ENCODE data around the gene SLCO2B1.

Gene SLCO2B1

GRCh38 chr11:75188671-75189070 lies 37.8 kb downstream of the SLCO2B1 start:
- Mint-ChIP-seq H3K4me1 (ENCODE audit: low read depth) (no peaks in the 10 kb centered on the region), H3K27ac (no peak overlapping the region), H3K36me3 (ENCODE audit: low read depth) (no peaks in the 10 kb centered on the region), H3K27me3 (peaks cover 2% of the 10 kb centered on the region), H3K9me3 (no peaks in the 10 kb centered on the region), H3K4me3 (no peak overlapping the region)
- no peak for DNase-seq

- no peak for DNase-seq
- Mint-ChIP-seq H3K4me3 (no peak overlapping the region), H3K9me3 (no peaks in the 10 kb centered on the region), H3K27ac (no peak overlapping the region), H3K36me3 (ENCODE audit: low read depth) (no peaks in the 10 kb centered on the region), H3K27me3 (peaks cover under 1% of the 10 kb centered on the region), H3K4me1 (ENCODE audit: low read depth) (no peaks in the 10 kb centered on the region)
These were observed 38.2 kb downstream of the SLCO2B1 start for GRCh38 chr11:75189108-75189507.

- H3K9me3 Mint-ChIP-seq: no peaks in the 10 kb centered on the region
- H3K4me1 Mint-ChIP-seq (ENCODE audit: low read depth): no peaks in the 10 kb centered on the region
- no peaks in the 10 kb centered on the region for H3K27me3 Mint-ChIP-seq
- no peak for DNase-seq
- H3K4me3 Mint-ChIP-seq: no peak overlapping the region
- no peak overlapping the region for H3K27ac Mint-ChIP-seq
- no peaks in the 10 kb centered on the region for H3K36me3 Mint-ChIP-seq (ENCODE audit: low read depth)
These were observed 39.0 kb downstream of the SLCO2B1 start for GRCh38 chr11:75189911-75190310.

GRCh38 chr11:75190652-75191329 lies 39.9 kb downstream of the SLCO2B1 start:
- DNase-seq: no peak
- Mint-ChIP-seq H3K27ac (no peak overlapping the region), H3K36me3 (ENCODE audit: low read depth) (no peaks in the 10 kb centered on the region), H3K4me3 (no peak overlapping the region), H3K27me3 (no peaks in the 10 kb centered on the region), H3K9me3 (no peaks in the 10 kb centered on the region), H3K4me1 (ENCODE audit: low read depth) (no peaks in the 10 kb centered on the region)

GRCh38 chr11:75191330-75191717 lies 40.4 kb downstream of the SLCO2B1 start:
- no peaks in the 10 kb centered on the region for H3K9me3 Mint-ChIP-seq
- no peak overlapping the region for H3K27ac Mint-ChIP-seq
- no peaks in the 10 kb centered on the region for H3K27me3 Mint-ChIP-seq
- H3K4me1 Mint-ChIP-seq (ENCODE audit: low read depth): no peaks in the 10 kb centered on the region
- H3K36me3 Mint-ChIP-seq (ENCODE audit: low read depth): no peaks in the 10 kb centered on the region
- no peak for DNase-seq
- H3K4me3 Mint-ChIP-seq: no peak overlapping the region

GRCh38 chr11:75193271-75193670 lies 42.4 kb downstream of the SLCO2B1 start:
- Mint-ChIP-seq H3K27me3 (no peaks in the 10 kb centered on the region), H3K36me3 (ENCODE audit: low read depth) (no peaks in the 10 kb centered on the region), H3K27ac (no peak overlapping the region), H3K4me1 (ENCODE audit: low read depth) (no peaks in the 10 kb centered on the region), H3K4me3 (no peak overlapping the region), H3K9me3 (no peaks in the 10 kb centered on the region)
- no peak for DNase-seq

- Mint-ChIP-seq H3K9me3 (no peaks in the 10 kb centered on the region), H3K36me3 (ENCODE audit: low read depth) (no peaks in the 10 kb centered on the region)
- DNase-seq: no peak
These were observed 42.8 kb downstream of the SLCO2B1 start for GRCh38 chr11:75193711-75194110.

GRCh38 chr11:75194147-75194546 lies 43.2 kb downstream of the SLCO2B1 start:
- no peak overlapping the region for H3K27ac Mint-ChIP-seq
- no peaks in the 10 kb centered on the region for H3K36me3 Mint-ChIP-seq (ENCODE audit: low read depth)
- no peak for DNase-seq

More at GRCh38 chr11:75193711-75194110, 42.8 kb downstream of the SLCO2B1 start:
- Mint-ChIP-seq H3K4me1 (ENCODE audit: low read depth) (no peaks in the 10 kb centered on the region), H3K4me3 (no peak overlapping the region), H3K27me3 (no peaks in the 10 kb centered on the region), H3K27ac (no peak overlapping the region)

GRCh38 chr11:75195167-75195962 lies 44.5 kb downstream of the SLCO2B1 start:
- no peaks in the 10 kb centered on the region for H3K27me3 Mint-ChIP-seq
- H3K36me3 Mint-ChIP-seq (ENCODE audit: low read depth): no peaks in the 10 kb centered on the region
- no peak overlapping the region for H3K4me3 Mint-ChIP-seq
- H3K9me3 Mint-ChIP-seq: no peaks in the 10 kb centered on the region
- DNase-seq: no peak
- no peaks in the 10 kb centered on the region for H3K4me1 Mint-ChIP-seq (ENCODE audit: low read depth)
- H3K27ac Mint-ChIP-seq: no peak overlapping the region

More at GRCh38 chr11:75194147-75194546, 43.2 kb downstream of the SLCO2B1 start:
- Mint-ChIP-seq H3K4me1 (ENCODE audit: low read depth) (no peaks in the 10 kb centered on the region), H3K4me3 (no peak overlapping the region), H3K27me3 (no peaks in the 10 kb centered on the region), H3K9me3 (no peaks in the 10 kb centered on the region)

GRCh38 chr11:75196426-75196825 lies 45.5 kb downstream of the SLCO2B1 start:
- no peak for DNase-seq
- no peaks in the 10 kb centered on the region for H3K36me3 Mint-ChIP-seq (ENCODE audit: low read depth)
- H3K27ac Mint-ChIP-seq: no peak overlapping the region
- H3K4me3 Mint-ChIP-seq: no peak overlapping the region
- H3K9me3 Mint-ChIP-seq: no peaks in the 10 kb centered on the region
- no peaks in the 10 kb centered on the region for H3K4me1 Mint-ChIP-seq (ENCODE audit: low read depth)
- H3K27me3 Mint-ChIP-seq: no peaks in the 10 kb centered on the region

- Mint-ChIP-seq H3K27me3 (no peaks in the 10 kb centered on the region), H3K36me3 (ENCODE audit: low read depth) (no peaks in the 10 kb centered on the region), H3K4me3 (no peak overlapping the region), H3K4me1 (ENCODE audit: low read depth) (no peaks in the 10 kb centered on the region), H3K9me3 (no peaks in the 10 kb centered on the region), H3K27ac (no peak overlapping the region)
- DNase-seq: no peak
These were observed 46.8 kb downstream of the SLCO2B1 start for GRCh38 chr11:75197512-75198277.

GRCh38 chr11:75198278-75198973 lies 47.5 kb downstream of the SLCO2B1 start:
- Mint-ChIP-seq H3K4me3 (no peak overlapping the region), H3K4me1 (ENCODE audit: low read depth) (no peaks in the 10 kb centered on the region), H3K9me3 (no peaks in the 10 kb centered on the region), H3K27ac (no peak overlapping the region), H3K27me3 (no peaks in the 10 kb centered on the region), H3K36me3 (ENCODE audit: low read depth) (no peaks in the 10 kb centered on the region)
- no peak for DNase-seq

- Mint-ChIP-seq H3K4me1 (ENCODE audit: low read depth) (no peaks in the 10 kb centered on the region), H3K9me3 (no peaks in the 10 kb centered on the region), H3K27ac (no peak overlapping the region), H3K4me3 (no peak overlapping the region), H3K27me3 (no peaks in the 10 kb centered on the region), H3K36me3 (ENCODE audit: low read depth) (no peaks in the 10 kb centered on the region)
- no peak for DNase-seq
These were observed 48.6 kb downstream of the SLCO2B1 start for GRCh38 chr11:75199412-75199955.

- Mint-ChIP-seq H3K36me3 (ENCODE audit: low read depth) (no peaks in the 10 kb centered on the region), H3K4me1 (ENCODE audit: low read depth) (no peaks in the 10 kb centered on the region), H3K4me3 (no peak overlapping the region), H3K9me3 (no peaks in the 10 kb centered on the region), H3K27ac (no peak overlapping the region), H3K27me3 (no peaks in the 10 kb centered on the region)
- no peak for DNase-seq
These were observed 49.1 kb downstream of the SLCO2B1 start for GRCh38 chr11:75200051-75200450.

Measured in activated T-cell treated with anti-CD3 and anti-CD28 coated beads, Interleukin-2, amount 50 U/mL, for 24 hours (primary cell).